GM19463 (cell line): ENCODE data around the gene ZDHHC8.

Experiments used
- ATAC-seq: cut with Tn5 transposase; IDR thresholded peaks from one replicate; pipeline ENCODE4 v1.9.1; 2021; ENCODE audit warnings: mild to moderate bottlenecking, moderate library complexity; ENCODE audit not compliant: unreplicated experiment

ZDHHC8 gene

GRCh38 chr22:20177217-20177911 lies 45.8 kb downstream of the ZDHHC8 start:
- no peak for ATAC-seq

GRCh38 chr22:20178075-20178914 lies 46.7 kb downstream of the ZDHHC8 start:
- ATAC-seq = no peak

GRCh38 chr22:20178915-20179227 lies 47.3 kb downstream of the ZDHHC8 start:
- ATAC-seq = no peak

GRCh38 chr22:20179455-20180244 lies 48.0 kb downstream of the ZDHHC8 start:
- no peak for ATAC-seq

GRCh38 chr22:20180245-20180630 lies 48.6 kb downstream of the ZDHHC8 start:
- ATAC-seq = no peak

GRCh38 chr22:20180640-20181039 lies 49.0 kb downstream of the ZDHHC8 start:
- no peak for ATAC-seq

DNA sequence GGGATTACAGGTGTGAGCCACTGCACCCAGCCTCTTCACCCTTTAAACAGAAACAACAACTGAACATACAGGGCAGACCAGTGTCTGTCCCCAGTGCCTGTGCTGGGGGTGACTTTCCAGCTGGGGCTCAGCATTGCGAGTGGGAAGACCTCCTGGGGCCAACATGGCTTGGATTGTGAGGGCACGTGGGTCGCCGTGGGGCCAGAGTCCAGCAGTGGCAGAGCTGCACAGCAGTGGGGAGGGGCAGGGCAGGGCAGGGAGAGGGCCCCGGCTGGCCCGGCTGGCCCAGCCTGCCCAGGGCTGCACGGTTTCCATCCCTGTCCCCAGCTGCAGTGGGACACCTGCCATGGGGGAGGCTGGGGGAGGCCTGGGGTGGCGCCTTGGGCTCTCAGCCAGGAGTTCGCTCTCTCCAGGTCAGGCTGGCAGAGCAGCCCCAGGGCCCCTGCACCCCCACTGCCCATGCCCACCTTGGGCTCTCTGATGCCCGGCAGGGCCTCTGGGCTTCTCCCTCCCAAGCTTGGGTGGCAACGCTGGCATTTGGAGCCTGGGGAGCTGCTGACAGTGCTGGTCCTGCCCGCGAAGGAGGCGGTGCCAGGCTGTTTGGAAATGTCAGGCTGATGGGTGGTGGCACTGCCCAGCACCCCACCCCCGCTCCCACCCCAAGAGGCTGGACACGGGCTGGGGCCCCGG lies 49.7 kb downstream of the ZDHHC8 start:
- ATAC-seq = no peak

GRCh38 chr22:20181884-20182236 lies 50.3 kb downstream of the ZDHHC8 start:
- no peak for ATAC-seq

DNA sequence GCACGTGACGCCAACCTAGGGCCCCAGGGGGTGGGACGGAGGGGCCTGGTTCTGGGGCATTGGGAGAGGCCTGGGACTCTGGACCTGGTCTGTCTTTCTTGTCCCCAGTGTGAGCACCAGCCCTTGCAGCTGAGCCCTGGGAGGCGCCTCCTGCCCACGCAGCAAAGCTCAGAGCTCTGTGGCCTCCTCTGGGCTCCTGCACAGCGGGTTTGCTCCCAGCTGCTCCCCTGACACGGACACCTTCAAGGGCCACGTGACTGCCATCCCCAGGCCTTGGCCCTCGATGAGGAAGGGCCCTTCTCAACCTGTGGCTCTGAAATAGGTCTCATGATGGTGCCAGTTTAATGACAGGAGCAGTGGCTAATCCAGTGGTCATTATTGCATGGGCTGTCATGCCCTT lies 50.8 kb downstream of the ZDHHC8 start:
- ATAC-seq = no peak

DNA sequence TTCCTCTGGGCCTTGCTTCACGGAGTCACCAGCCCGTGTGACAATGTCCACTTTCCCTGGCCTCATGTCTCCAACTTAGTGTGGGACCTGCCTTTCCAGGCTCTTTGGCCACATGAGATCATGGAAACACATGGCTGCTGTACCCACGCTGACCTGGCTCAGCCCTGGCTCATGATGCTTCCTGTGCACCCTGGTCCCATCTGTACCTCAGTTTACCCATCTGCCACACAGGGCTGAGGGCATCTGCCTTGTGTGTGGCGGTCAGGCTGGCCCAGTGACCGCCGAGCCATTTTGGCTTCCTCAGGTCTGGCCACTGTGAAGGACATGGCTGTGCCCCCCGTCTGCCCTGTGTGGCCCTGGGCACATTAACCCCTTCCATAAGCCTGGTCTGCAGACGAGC lies 51.5 kb downstream of the ZDHHC8 start:
- ATAC-seq = no peak

DNA sequence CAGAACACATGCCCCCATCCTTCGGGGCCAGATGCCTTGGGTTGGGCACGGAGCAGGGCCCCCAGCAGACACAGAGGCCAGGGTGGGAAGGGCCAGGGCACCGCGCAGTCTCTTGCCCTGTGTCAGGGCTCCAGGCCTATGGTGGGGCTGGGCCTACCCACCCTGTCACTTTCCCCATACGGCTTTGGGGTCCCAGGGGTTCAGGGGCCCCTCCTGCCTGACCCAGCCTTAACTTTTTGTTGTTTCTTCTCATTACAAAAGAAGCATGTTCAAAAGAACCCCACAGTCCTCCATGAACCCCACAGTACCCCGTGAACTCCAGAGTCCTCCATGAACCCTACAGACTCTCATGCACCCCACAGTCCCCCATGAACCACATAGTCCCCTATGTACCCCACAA lies 52.2 kb downstream of the ZDHHC8 start:
- no peak for ATAC-seq

GRCh38 chr22:20184501-20185165 lies 53.0 kb downstream of the ZDHHC8 start:
- ATAC-seq = no peak

- no peak for ATAC-seq
Measured at GRCh38 chr22:20185750-20186149, 54.1 kb downstream of the ZDHHC8 start.

GRCh38 chr22:20186183-20186870 lies 54.7 kb downstream of the ZDHHC8 start:
- no peak for ATAC-seq

DNA sequence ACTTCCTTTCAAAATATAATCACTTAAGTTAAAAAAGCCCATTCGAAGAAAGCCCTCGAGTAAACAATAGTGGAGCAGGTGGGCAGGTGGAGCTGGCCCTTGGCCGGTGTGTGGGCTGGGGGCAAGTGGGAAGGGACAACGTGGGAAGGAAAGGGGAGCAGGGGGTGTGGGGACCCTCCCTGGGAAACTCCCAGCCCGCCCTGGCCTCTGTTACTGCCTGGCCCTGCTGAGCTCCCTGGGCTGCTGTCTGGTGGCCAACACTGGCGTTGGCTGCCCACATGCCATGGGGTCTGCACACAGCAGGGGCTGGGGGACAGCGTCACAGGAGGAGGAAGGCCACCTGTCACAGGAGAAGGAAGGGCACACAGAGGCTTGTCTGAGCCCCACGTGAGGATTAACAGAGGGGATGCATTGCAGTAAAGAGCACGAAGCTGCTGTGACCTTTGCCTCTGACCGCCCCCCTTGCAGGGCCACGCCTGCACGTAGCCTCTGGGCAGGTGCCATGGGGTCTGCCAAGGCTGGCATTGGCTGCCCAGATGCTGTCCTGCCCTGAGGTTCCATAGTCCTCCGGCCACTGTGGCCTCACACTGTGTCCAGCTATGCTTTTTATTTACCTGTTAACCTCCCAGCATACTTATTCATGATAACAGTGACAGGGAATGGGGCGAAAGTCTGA lies 55.4 kb downstream of the ZDHHC8 start:
- no peak for ATAC-seq

DNA sequence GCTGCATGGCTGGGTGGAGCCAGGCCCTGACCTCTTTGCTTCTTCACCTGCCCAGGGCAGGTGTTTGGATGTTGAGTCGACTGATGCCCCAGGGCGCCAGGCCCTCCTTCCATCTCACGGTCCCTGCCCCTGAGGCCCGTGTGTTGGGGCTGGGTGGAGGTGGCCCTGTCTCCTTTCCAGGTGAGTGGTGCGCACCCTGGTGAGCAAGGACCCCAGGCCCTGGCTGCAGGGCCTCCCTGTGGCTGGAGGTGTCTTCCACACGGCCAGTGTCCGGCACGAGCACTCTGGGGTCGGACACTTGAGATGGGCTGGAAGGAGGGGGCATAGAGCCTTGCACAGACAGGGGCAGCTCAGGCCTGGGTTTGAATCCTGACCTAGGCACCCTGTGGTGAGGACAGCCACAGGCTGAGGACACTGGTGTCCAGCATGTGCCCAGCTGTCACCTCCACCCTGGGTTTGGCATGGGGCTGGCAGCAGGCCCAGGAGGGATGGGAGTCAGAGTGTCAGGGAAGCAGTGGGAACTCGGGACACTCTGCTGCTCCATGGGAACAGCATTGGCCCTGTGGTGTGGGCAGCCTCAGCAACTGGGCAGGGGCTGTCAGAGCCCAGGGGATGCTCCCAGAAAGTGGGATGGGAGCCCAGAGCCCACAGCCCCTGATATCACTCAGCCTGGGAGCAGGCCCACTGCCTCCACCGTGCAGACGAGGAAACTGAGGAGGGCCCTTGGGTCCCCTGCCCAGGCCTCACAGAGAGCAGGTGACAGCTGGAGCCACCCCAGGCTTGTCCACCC lies 56.4 kb downstream of the ZDHHC8 start:
- no peak for ATAC-seq

- no peak for ATAC-seq
Measured at GRCh38 chr22:20188567-20188877, 56.9 kb downstream of the ZDHHC8 start.

GRCh38 chr22:20191000-20191515 lies 59.5 kb downstream of the ZDHHC8 start:
- ATAC-seq = no peak

DNA sequence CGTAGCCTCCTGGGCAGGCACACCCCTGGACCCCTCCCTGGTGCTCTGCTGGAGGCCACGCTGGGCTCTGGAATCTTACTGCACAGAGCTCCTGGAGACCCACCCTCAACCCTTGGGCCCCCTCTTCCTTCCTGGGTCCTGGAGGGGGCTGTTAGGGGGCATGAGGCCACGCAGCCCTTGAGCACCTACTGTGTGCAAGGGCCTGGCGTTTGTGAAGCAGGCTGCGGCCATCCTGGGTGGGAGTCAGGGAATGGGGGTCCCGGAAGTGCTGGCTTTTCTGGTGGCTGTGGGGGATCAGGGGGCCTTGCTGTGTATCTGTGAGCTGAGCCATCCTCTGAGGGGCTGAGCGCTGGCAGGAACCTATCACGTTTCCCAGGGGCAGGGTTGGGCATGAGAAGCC lies 60.2 kb downstream of the ZDHHC8 start:
- ATAC-seq = no peak
